ENCODE data around the gene GRIN1. TPM values are rescaled to one million over a fixed set of nuclear protein-coding genes. Genes with fewer than 3 reads are reported as not detected.
A peak's percentile ranks its signal among the peaks of the same experiment; 100 is the strongest.

Gene GRIN1
- total and polyA plus RNA-seq, 2 of the 13 experiments (the other 11 are each of a cell fraction or from before 2014, with no cell fraction given): 0.13 TPM; not detected in 1

DNA sequence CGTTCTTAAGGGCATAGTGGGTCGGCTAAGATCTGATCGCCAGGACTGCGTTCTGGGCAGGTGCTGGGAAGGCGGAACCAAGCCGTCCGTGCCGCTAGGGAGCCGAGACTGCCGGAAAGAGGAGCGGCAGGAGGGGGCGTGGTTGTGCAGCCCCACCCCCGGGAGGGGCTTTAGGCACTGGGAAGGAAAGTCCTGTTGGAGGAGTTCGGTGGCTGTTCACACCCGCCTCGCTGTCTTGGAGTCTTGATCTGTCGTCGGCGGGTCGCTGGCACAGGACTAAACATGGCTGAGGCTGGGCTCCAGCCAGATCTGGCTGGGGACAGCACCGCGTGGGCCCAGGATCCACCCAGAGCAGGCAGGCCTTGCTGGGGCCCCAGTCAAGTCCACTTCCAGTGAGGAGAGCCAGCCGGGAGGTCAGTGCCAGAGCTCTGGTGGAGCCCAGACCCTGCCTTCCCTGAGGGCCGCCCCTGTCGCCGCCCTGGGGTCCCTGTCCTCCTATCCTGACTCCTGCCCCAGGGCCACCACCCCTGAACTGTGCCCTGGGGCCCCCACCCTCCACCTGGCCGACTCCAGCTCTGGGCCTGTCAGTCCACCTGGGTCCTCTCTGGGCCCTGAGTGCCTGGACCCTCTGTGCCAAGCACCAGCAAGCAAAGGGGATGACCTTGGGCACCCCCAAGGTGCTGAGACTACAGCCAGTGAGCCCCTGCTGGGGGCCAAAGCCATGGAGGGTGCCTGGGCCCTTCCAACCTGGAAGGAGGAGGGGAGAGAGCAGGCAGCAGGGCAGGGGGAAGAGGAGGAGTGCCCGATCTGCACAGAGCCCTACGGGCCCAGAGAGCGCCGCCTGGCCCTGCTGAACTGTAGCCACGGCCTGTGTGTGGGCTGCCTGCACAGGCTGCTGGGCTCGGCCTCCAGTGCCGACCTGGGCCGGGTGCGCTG, 78.6 kb downstream of the GRIN1 start (continued):
- TF ChIP-seq, protein P1, sequence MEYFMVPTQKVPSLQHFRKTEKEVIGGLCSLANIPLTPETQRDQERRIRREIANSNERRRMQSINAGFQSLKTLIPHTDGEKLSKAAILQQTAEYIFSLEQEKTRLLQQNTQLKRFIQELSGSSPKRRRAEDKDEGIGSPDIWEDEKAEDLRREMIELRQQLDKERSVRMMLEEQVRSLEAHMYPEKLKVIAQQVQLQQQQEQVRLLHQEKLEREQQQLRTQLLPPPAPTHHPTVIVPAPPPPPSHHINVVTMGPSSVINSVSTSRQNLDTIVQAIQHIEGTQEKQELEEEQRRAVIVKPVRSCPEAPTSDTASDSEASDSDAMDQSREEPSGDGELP (IDR thresholded peaks at IDR 0.05; ENCODE audit: borderline replicate concordance, low read depth): peak; percentile 11; the same call in 1 of the 2 replicates
- TF ChIP-seq ZNF34 (CRISPR knock-in tag; IDR thresholded peaks at IDR 0.05; ENCODE audit: borderline replicate concordance) (peak; percentile 48; the same call in 1 of the 2 replicates), ZNF317 (CRISPR knock-in tag; IDR thresholded peaks at IDR 0.05) (no peak), GABPB1 (CRISPR knock-in tag; IDR thresholded peaks at IDR 0.05) (peak; percentile 87), HOXA3 (CRISPR knock-in tag; IDR thresholded peaks at IDR 0.05) (peak; percentile 49; the same call in 1 of the 2 replicates), HNF4G (IDR thresholded peaks at IDR 0.05; ENCODE audit: borderline replicate concordance, low read depth, low read length) (no peak), HNF4G (CRISPR knock-in tag; IDR thresholded peaks at IDR 0.05; ENCODE audit: borderline replicate concordance, low read depth) (0 out of 2 replicates have a peak, but pooled peaks have one; percentile 15), ZNF556 (CRISPR knock-in tag; IDR thresholded peaks at IDR 0.05; ENCODE audit: borderline replicate concordance) (peak; percentile 10; the same call in 1 of the 2 replicates), CBX1 (IDR thresholded peaks at IDR 0.05; ENCODE audit: low read depth) (no peak), ZNF484 (CRISPR knock-in tag; IDR thresholded peaks at IDR 0.05; ENCODE audit: borderline replicate concordance, low read depth) (no peak), RAD21 (CRISPR knock-in tag; IDR thresholded peaks at IDR 0.05) (0 out of 2 replicates have a peak, but pooled peaks have one; percentile 11), FOSL1 (CRISPR knock-in tag; IDR thresholded peaks at IDR 0.05; ENCODE audit: borderline replicate concordance) (no peak), SRY (CRISPR knock-in tag; IDR thresholded peaks at IDR 0.05) (no peak; the same call in 1 of the 2 replicates), PHF21A (CRISPR knock-in tag; IDR thresholded peaks at IDR 0.05) (0 out of 2 replicates have a peak, but pooled peaks have one; percentile 19), MZF1 (CRISPR knock-in tag; IDR thresholded peaks at IDR 0.05; ENCODE audit: borderline replicate concordance) (no peak), SAP130 (CRISPR knock-in tag; IDR thresholded peaks at IDR 0.05; ENCODE audit: low read depth) (peak; percentile 89)
- TF ChIP-seq, protein P2, sequence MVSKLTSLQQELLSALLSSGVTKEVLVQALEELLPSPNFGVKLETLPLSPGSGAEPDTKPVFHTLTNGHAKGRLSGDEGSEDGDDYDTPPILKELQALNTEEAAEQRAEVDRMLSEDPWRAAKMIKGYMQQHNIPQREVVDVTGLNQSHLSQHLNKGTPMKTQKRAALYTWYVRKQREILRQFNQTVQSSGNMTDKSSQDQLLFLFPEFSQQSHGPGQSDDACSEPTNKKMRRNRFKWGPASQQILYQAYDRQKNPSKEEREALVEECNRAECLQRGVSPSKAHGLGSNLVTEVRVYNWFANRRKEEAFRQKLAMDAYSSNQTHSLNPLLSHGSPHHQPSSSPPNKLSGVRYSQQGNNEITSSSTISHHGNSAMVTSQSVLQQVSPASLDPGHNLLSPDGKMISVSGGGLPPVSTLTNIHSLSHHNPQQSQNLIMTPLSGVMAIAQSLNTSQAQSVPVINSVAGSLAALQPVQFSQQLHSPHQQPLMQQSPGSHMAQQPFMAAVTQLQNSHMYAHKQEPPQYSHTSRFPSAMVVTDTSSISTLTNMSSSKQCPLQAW (CRISPR knock-in tag; IDR thresholded peaks at IDR 0.05): peak; percentile 33; the same call in 1 of the 2 replicates
- TF ChIP-seq, protein P3, sequence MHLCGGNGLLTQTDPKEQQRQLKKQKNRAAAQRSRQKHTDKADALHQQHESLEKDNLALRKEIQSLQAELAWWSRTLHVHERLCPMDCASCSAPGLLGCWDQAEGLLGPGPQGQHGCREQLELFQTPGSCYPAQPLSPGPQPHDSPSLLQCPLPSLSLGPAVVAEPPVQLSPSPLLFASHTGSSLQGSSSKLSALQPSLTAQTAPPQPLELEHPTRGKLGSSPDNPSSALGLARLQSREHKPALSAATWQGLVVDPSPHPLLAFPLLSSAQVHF (CRISPR knock-in tag; IDR thresholded peaks at IDR 0.05): no peak
- TF ChIP-seq, protein P4, sequence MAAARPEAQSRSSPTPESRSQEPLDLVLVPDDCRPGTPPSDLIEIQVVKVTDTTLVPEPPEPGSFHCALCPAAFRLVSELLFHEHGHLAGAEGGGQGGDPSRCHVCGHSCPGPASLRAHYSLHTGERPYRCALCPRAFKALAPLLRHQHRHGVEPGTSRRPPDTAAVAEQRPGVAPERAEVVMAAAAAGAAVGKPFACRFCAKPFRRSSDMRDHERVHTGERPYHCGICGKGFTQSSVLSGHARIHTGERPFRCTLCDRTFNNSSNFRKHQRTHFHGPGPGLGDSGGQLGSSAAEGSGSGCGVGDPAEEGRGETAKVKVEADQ (CRISPR knock-in tag; IDR thresholded peaks at IDR 0.05; ENCODE audit: borderline replicate concordance): peak; percentile 60; the same call in 1 of the 2 replicates
- TF ChIP-seq, protein P5, sequence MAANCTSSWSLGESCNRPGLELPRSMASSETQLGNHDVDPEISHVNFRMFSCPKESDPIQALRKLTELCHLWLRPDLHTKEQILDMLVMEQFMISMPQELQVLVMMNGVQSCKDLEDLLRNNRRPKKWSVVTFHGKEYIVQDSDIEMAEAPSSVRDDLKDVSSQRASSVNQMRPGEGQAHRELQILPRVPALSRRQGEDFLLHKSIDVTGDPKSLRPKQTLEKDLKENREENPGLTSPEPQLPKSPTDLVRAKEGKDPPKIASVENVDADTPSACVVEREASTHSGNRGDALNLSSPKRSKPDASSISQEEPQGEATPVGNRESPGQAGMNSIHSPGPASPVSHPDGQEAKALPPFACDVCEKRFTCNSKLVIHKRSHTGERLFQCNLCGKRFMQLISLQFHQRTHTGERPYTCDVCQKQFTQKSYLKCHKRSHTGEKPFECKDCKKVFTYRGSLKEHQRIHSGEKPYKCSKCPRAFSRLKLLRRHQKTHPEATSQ (CRISPR knock-in tag; IDR thresholded peaks at IDR 0.05; ENCODE audit: borderline replicate concordance): no peak

All from HepG2 (cell line).